ENCODE measurements around the gene UTP25. TPM values are rescaled to one million over a fixed set of nuclear protein-coding genes. Genes with fewer than 3 reads are reported as not detected.
"Not testable (repeated sequence)": the region's sequence is repeated elsewhere in the genome, so short reads cannot be mapped to it uniquely, and the experiment has no call there.

The UTP25 gene
- 10 to 100 TPM in 1 of 2 donors, 1 to 10 TPM in 1; 8.5 to 12.6 TPM for total RNA-seq

GRCh38 chr1:209827384-209828262, at the start of gene UTP25:
UTP25 (plus strand) TSS chr1:209827972; CDS start chr1:209828064, 92 bp downstream.
- Mint-ChIP-seq H3K27me3 (peaks cover 5 to 6% of the 10 kb centered on the region in 2 donors), H3K36me3 (peaks cover 7% of the 10 kb centered on the region), H3K9me3 (no peaks in the 10 kb centered on the region), H3K4me1 (ENCODE audit: low read depth in 2 of 2) (peaks cover 18 to 29% of the 10 kb centered on the region in 2 donors), H3K27ac (peak within 1 kb of the TSS; percentile 90 to 97), H3K4me3 (peak within 1 kb of the TSS; percentile 92)
- ATAC-seq (peak; percentile 95 to 96), DNase-seq (ENCODE audit: low spot score) (peak; percentile 96)

- Mint-ChIP-seq H3K27me3 (no peaks in the 10 kb centered on the region), H3K36me3 (peaks cover 61% of the 10 kb centered on the region), H3K27ac (peak overlapping the region; percentile 25 to 78), H3K4me1 (ENCODE audit: low read depth in 2 of 2) (peaks cover 41 to 43% of the 10 kb centered on the region in 2 donors), H3K9me3 (no peaks in the 10 kb centered on the region), H3K4me3 (no peak overlapping the region)
- ATAC-seq (no peak), DNase-seq (ENCODE audit: low spot score) (no peak)
Measured at GRCh38 chr1:209778102-209778501, 49.7 kb upstream of the UTP25 start.

- peaks cover 44 to 47% of the 10 kb centered on the region in 2 donors for H3K4me1 Mint-ChIP-seq (ENCODE audit: low read depth in 2 of 2)
Measured at GRCh38 chr1:209780268-209780667, 47.5 kb upstream of the UTP25 start.

GRCh38 chr1:209783386-209783785, 44.4 kb upstream of the UTP25 start:
- H3K27me3 Mint-ChIP-seq, result no peaks in the 10 kb centered on the region
- peak overlapping the region; percentile 88 for H3K4me3 Mint-ChIP-seq
- DNase-seq (ENCODE audit: low spot score), result no peak
- H3K27ac Mint-ChIP-seq, result peak overlapping the region; percentile 94 to 99
- H3K9me3 Mint-ChIP-seq, result no peaks in the 10 kb centered on the region
- no peak for ATAC-seq
- peaks cover 25% of the 10 kb centered on the region for H3K36me3 Mint-ChIP-seq
- H3K4me1 Mint-ChIP-seq (ENCODE audit: low read depth in 2 of 2), result peaks cover 37 to 41% of the 10 kb centered on the region in 2 donors

More at GRCh38 chr1:209780268-209780667, 47.5 kb upstream of the UTP25 start:
- DNase-seq (ENCODE audit: low spot score) (no peak), ATAC-seq (no peak)
- no peaks in the 10 kb centered on the region for H3K9me3 Mint-ChIP-seq
- no peaks in the 10 kb centered on the region for H3K27me3 Mint-ChIP-seq
- peaks cover 44% of the 10 kb centered on the region for H3K36me3 Mint-ChIP-seq
- peak overlapping the region; percentile 25 to 78 for H3K27ac Mint-ChIP-seq
- H3K4me3 Mint-ChIP-seq, result no peak overlapping the region

- Mint-ChIP-seq H3K36me3 (peaks cover 14% of the 10 kb centered on the region), H3K27me3 (no peaks in the 10 kb centered on the region), H3K27ac (peak within 1 kb of the TSS; percentile 94 to 99), H3K4me3 (peak within 1 kb of the TSS; percentile 88), H3K9me3 (no peaks in the 10 kb centered on the region), H3K4me1 (ENCODE audit: low read depth in 2 of 2) (peaks cover 29 to 41% of the 10 kb centered on the region in 2 donors)
- DNase-seq (ENCODE audit: low spot score) (peak; percentile 100), ATAC-seq (peak; percentile 99)
Measured at GRCh38 chr1:209784265-209785169, 43.3 kb upstream of the UTP25 start, which contains the start of gene C1orf74. C1orf74 (minus strand) TSS chr1:209784559; CDS start chr1:209783634, 925 bp downstream.

- Mint-ChIP-seq H3K9me3 (no peaks in the 10 kb centered on the region), H3K36me3 (peaks cover 9% of the 10 kb centered on the region), H3K4me3 (peak overlapping the region; percentile 88), H3K27me3 (no peaks in the 10 kb centered on the region), H3K27ac (peak overlapping the region; percentile 94 to 99), H3K4me1 (ENCODE audit: low read depth in 2 of 2) (peaks cover 29 to 34% of the 10 kb centered on the region in 2 donors)
- no peak for ATAC-seq
- DNase-seq (ENCODE audit: low spot score), result no peak
Measured at GRCh38 chr1:209785592-209785991, 42.2 kb upstream of the UTP25 start.

- no peak for ATAC-seq
- H3K4me3 Mint-ChIP-seq, result no peak overlapping the region
- H3K36me3 Mint-ChIP-seq, result peaks cover 9% of the 10 kb centered on the region
- no peak for DNase-seq (ENCODE audit: low spot score)
- no peaks in the 10 kb centered on the region for H3K9me3 Mint-ChIP-seq
- H3K4me1 Mint-ChIP-seq (ENCODE audit: low read depth in 2 of 2), result peaks cover 29 to 36% of the 10 kb centered on the region in 2 donors
- H3K27ac Mint-ChIP-seq, result peak overlapping the region; percentile 94 to 99
- H3K27me3 Mint-ChIP-seq, result no peaks in the 10 kb centered on the region
Measured at GRCh38 chr1:209786146-209786545, 41.6 kb upstream of the UTP25 start.

- ATAC-seq (no peak), DNase-seq (ENCODE audit: low spot score) (no peak)
- no peaks in the 10 kb centered on the region for H3K9me3 Mint-ChIP-seq
- H3K4me1 Mint-ChIP-seq (ENCODE audit: low read depth in 2 of 2), result peaks cover 26 to 32% of the 10 kb centered on the region in 2 donors
- no peak overlapping the region for H3K4me3 Mint-ChIP-seq
- H3K27me3 Mint-ChIP-seq, result no peaks in the 10 kb centered on the region
- peaks cover 6% of the 10 kb centered on the region for H3K36me3 Mint-ChIP-seq
- H3K27ac Mint-ChIP-seq, result no peak overlapping the region
Measured at GRCh38 chr1:209787551-209787950, 40.2 kb upstream of the UTP25 start.

GRCh38 chr1:209789245-209789644, 38.5 kb upstream of the UTP25 start:
- ATAC-seq (no peak), DNase-seq (ENCODE audit: low spot score) (no peak)
- Mint-ChIP-seq H3K4me3 (no peak overlapping the region), H3K27me3 (no peaks in the 10 kb centered on the region), H3K36me3 (peaks cover 10% of the 10 kb centered on the region), H3K4me1 (ENCODE audit: low read depth in 2 of 2) (peaks cover 13 to 18% of the 10 kb centered on the region in 2 donors), H3K9me3 (no peaks in the 10 kb centered on the region), H3K27ac (no peak overlapping the region)

GRCh38 chr1:209790286-209791193, 37.2 kb upstream of the UTP25 start:
- Mint-ChIP-seq H3K9me3 (no peaks in the 10 kb centered on the region), H3K4me3 (no peak overlapping the region), H3K4me1 (ENCODE audit: low read depth in 2 of 2) (peaks cover under 1 to 5% of the 10 kb centered on the region in 2 donors), H3K27ac (peak overlapping the region in 1 of 2 donors; percentile 36), H3K36me3 (peaks cover 11% of the 10 kb centered on the region), H3K27me3 (no peaks in the 10 kb centered on the region)
- DNase-seq (ENCODE audit: low spot score) (no peak), ATAC-seq (no peak)

GRCh38 chr1:209791920-209792319, 35.9 kb upstream of the UTP25 start:
- H3K4me1 Mint-ChIP-seq (ENCODE audit: low read depth in 2 of 2), result peaks cover 0 to 2% of the 10 kb centered on the region in 2 donors
- H3K4me3 Mint-ChIP-seq, result no peak overlapping the region
- ATAC-seq (no peak), DNase-seq (ENCODE audit: low spot score) (no peak)
- peaks cover 11% of the 10 kb centered on the region for H3K36me3 Mint-ChIP-seq
- no peaks in the 10 kb centered on the region for H3K27me3 Mint-ChIP-seq
- H3K27ac Mint-ChIP-seq, result no peak overlapping the region
- H3K9me3 Mint-ChIP-seq, result no peaks in the 10 kb centered on the region

- H3K27ac Mint-ChIP-seq; H3K4me1 Mint-ChIP-seq (ENCODE audit: low read depth in 2 of 2); ATAC-seq; H3K27me3 Mint-ChIP-seq; H3K9me3 Mint-ChIP-seq; H3K36me3 Mint-ChIP-seq; H3K4me3 Mint-ChIP-seq; DNase-seq (ENCODE audit: low spot score): not testable (repeated sequence)
Measured at GRCh38 chr1:209793711-209794110, 34.1 kb upstream of the UTP25 start.

Measured in natural killer cell treated with Interleukin-12 subunit alpha and Interleukin-12 subunit beta and Interleukin-15 and Interleukin-18, amount 100 ng/mL, for 72 hours (primary cell).